ENCODE measurements around the gene LUZP4.

GRCh38 chrX:115311601-115312001 is 22.1 kb downstream of the LUZP4 start:
- TF ChIP-seq POLR2A (IDR thresholded peaks at IDR 0.05): no peak
- TF ChIP-seq, protein P1, sequence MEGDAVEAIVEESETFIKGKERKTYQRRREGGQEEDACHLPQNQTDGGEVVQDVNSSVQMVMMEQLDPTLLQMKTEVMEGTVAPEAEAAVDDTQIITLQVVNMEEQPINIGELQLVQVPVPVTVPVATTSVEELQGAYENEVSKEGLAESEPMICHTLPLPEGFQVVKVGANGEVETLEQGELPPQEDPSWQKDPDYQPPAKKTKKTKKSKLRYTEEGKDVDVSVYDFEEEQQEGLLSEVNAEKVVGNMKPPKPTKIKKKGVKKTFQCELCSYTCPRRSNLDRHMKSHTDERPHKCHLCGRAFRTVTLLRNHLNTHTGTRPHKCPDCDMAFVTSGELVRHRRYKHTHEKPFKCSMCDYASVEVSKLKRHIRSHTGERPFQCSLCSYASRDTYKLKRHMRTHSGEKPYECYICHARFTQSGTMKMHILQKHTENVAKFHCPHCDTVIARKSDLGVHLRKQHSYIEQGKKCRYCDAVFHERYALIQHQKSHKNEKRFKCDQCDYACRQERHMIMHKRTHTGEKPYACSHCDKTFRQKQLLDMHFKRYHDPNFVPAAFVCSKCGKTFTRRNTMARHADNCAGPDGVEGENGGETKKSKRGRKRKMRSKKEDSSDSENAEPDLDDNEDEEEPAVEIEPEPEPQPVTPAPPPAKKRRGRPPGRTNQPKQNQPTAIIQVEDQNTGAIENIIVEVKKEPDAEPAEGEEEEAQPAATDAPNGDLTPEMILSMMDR (IDR thresholded peaks at IDR 0.05): no peak

Measured in ovary (tissue), 3 donors.